NCI-H69 (cell line): ENCODE measurements around the gene PLEKHA7.

ENCODE experiments used
- DNase-seq: peaks from one replicate; lab custom pipeline; 2025; lab: John Stamatoyannopoulos, UW

The PLEKHA7 gene

DNA sequence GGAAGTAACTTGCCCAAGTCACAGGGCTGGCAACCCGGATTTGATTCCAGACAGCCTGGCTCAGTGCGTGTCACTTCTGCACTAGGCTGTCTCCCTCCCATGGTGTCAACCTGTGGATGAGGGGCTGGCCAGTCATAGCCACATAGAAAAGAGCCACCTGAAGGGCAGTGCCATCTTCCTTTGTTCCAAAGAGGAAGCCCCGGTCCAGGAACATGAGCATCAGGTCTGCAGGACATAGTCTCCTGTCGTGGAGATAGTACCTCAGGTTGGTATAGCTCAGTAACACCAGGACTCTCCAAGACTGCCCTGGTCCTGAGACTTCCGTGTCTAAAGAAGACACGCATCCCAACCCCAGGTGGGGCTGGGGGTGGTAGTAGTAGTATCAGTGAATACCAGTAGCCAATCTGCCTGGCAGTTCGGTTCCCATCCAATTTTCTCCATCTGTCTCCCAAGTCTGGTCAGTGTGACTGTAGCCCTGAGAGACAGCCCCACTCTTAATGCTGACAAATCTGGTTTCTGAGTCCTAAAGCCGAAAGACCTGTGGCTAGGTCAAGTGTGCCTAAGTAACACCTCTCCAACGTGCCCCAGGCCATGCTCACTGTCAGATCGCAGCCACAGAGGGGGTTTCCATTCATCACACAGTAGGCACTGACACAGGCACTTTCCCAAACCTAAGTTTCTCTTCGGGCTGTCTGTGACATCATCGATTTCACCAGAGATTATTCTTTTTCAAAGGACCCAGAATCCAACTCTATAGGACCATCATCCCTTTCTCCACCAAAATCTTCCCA is 242.7 kb downstream of the PLEKHA7 start:
- DNase-seq = no peak

DNA sequence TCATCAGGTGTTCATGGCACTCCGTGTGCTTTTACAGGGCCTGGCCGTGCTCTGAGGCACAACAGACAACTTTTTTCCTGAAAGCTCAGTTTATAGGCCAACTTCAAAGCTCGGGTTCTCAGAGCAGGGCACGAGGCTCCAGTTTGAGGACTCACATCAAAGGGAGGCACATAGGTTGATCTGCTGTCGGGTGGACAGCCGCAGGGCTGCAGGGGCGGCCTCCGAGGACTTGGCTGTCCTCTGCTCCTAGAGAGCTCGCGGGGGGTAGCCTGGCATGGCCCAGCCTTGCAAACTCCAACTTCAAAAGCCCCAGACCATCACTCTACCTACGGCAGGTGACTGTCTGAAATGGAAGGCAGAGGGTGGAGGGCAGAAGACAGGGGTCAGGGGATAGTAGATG is 244.2 kb downstream of the PLEKHA7 start:
- DNase-seq = no peak

DNA sequence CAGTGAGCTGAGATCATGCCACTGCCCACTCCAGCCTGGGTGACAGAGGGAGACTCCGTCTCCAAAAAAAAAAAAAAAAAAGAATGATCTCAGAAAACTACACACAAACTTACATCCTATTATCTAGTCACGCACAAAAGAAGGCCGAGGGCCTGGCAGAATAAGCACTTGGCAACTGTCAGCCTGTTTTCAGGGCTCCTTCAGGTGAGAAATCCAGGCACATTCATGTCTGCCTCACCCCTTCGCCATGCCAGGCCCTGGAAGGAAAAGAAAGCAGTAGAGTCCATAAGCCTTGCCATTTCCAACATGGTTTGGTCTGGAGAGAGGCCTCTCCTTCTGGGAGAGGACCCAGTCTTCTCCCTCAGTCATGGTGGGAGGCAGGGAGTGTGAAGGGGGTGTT is 244.8 kb downstream of the PLEKHA7 start:
- no peak for DNase-seq

DNA sequence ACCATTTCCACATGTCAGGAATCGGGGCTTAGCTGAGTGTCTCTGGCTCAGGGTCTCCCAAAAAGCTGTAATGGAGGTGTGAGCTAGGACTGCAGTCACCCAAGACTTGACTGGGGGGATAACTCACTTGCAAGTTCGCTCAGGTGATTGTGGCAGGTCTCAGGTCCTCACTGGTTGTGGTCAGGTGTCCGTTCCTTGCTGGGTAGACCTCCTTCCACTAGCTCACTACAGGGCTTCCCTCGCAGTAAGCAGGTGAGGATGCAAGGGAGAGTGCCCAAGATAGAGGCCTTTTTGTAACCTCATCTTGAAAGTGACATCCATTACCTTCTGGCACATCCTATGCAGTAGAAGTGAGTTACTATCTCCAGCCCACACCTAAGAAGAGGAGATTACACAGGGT is 246.3 kb downstream of the PLEKHA7 start:
- DNase-seq = no peak

DNA sequence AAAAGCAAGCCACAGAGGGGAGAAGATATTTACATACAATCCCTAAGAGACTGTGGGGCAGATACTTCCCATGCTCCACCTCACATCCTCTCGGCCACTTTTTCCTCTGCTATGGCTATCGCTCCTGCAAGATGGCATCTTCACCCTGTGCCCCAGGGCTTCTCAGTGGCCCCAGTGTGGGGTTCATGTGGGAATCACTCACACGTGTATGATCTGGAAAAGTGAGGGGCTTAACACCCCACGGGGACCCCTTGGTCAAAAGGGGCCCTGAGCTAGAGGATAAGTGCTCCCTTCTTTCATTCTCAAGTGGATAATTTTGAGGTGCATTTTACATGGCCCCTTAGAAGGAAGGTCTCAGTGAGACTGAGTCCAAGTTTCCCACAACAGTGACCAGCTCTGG is 247.1 kb downstream of the PLEKHA7 start:
- no peak for DNase-seq

DNA sequence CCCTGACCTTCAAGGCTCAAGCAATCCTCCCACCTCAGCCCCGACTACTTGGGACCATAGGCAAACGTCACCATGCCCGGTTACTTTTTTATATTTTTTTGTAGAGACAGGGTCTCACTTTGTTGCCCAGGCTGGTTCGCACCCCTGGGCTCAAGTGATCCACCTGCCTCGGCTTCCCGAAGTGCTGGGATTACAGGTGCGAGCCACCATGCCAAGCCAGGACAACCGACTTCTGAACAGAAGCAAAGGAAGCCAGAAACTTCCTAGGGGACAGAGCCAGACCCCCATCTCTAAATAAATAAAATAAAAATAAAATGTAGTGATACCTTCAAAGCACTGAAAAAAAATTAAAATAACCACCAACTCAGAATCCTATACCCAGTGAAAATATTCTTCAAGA is 249.3 kb downstream of the PLEKHA7 start:
- no peak for DNase-seq

DNA sequence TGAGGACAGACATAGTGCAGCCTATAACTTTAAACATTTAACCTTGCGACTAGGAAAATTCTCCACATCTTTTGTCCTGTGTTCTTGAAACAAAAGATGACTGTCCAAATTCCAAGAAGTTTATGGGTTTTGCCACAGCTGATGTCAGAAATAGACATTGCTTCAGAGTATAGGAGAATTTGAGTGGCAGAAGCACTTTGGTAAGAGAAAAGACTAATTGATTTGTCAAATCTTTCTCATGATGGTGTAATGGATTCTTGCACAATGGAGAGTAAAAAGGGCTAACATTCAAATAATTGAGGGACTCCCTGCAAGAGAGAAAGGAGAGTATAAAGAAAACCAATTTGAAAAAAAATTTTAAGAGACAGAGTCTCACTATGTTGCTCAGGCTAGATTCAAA is 250.5 kb downstream of the PLEKHA7 start:
- DNase-seq = no peak

DNA sequence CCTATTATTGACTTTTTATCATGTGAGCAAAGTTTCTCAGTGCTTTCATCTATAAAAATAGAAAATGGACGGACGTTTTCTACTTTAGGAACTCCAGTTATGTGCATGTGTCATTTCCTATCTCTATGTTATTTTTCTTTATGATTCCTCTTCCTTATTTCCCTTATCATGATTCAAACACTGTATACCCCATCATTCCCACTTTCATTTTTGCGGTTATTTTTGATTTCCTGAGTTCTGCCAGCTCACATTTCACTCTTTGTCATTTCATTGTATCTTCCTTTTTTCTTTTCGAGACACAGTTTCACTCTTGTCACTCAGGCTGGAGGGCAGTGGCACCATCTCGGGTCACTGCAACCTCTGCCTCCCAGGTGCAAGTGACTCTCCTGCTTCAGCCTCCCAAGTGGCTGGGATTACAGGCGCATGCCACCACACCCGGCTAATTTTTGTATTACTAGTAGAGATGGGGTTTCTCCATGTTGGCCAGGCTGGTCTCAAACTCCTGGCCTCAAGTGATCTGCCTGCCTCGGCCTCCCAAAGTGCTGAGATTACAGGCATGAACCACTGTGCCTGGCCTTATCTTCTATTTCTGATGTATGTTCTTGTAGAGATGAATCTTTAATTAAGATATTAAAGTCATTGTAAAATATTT is 254.2 kb downstream of the PLEKHA7 start:
- DNase-seq = no peak

DNA sequence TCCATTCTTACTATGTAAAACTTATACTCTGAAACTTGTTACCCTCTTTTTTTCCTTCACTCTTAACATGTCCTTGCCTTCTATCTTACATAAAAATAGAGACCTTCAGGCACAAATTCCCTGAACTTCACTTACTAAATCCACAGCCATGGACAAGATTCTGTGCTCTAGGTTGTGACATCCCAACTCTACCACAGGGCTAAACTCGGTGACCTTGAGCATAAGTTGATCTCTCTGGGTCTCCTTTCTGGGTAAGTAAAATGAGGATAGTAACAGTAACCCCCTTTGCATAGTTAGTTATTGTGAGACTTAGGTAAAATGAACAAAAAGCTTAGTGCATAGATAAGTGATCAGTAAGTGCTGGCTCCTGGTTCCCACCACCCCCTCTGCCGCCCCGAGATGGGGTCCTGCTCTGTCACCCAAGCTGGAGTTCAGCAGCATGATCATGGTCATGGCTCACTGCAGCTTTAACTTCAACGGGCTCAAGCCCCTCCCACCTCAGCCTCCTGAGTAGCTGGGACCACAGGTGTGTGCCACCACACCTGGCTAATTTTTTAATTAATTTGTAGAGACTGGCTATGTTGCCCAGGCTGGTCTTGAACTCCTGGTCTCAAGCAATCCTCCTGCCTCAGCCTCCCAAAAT is 255.7 kb downstream of the PLEKHA7 start:
- DNase-seq = no peak

DNA sequence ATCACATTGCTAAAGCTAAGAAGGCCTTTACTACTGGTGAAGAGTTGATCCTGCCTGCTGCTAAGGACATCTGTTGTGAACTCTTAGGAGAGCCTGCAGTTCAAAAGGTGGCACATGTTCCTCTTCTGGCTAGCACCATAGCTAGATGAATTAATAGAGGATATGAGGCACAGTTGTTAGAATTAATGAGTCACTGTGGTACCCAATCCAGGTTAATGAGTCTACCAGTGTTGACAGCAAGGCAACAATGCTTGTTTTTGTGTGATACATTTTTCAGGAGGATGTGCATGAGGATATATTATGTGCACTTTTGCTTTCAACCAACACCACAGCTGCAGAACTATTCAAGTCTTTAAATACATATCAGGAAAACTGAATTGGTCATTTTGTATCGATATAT is 263.8 kb downstream of the PLEKHA7 start:
- DNase-seq = no peak

DNA sequence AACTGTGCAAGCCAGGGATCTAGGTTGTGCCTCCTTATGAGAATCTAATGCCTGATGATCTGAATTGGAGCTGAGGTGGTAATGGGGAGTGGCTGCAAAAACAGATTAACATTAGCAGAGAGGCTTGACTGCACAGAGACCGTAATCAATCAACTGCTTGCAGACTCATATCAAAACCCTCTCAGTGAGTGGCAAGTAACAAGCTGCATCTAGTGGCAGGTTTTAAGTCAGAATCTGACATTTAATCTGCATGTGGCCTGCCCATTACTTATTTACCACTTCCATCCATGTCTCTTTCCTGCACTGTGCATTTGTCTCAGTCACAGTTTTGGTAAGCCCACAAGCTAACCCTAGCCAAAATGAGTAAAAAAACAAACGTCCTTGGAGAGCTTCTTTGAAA is 264.5 kb downstream of the PLEKHA7 start:
- no peak for DNase-seq

DNA sequence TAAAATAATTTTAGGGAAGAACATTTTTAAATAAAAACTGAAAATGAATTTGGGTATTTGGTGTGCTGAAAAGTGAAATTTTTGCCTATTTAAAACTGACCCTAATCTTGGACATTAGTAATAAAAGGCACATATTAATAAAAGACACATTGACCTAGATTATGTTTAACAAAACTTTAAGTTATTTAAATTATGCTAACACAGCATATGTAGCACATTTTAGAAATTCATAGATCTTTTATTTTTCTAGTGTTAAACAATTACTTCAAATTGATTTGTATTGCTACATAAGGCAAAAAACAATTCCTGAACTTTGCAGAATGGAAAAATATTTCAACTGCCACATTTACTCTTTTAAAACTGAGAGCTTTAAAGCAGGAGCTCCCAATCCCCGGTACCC is 265.1 kb downstream of the PLEKHA7 start:
- DNase-seq = no peak

DNA sequence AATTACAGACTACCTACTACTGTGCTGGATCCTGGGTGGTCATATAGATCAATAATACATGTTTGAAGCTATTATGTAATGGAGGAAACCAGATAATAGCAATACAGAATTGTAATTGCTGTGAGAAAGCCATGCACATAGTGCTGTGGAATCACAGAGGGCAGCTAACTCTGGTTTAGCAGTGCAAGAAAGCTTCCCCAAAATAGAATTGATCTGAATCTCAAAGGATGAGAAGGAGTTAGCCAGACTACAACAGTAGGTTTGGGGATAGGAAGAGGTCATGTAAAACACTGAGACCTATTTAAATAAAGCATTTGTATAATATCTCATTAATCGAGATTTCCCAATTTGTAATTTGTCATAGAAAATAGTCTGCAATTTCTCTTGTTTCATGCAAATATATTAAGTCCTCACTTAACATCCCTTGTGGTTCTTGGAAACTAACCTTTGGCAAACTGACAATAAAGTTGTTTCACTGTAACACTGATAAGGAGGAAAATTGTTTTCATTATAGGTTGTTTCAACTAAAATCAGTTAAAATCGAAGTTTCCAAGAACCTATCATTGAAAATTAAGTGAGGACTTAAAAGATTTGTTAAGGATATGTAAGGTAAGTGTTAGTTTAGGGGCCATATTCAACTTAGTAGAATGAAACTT is 268.1 kb downstream of the PLEKHA7 start:
- DNase-seq = no peak

DNA sequence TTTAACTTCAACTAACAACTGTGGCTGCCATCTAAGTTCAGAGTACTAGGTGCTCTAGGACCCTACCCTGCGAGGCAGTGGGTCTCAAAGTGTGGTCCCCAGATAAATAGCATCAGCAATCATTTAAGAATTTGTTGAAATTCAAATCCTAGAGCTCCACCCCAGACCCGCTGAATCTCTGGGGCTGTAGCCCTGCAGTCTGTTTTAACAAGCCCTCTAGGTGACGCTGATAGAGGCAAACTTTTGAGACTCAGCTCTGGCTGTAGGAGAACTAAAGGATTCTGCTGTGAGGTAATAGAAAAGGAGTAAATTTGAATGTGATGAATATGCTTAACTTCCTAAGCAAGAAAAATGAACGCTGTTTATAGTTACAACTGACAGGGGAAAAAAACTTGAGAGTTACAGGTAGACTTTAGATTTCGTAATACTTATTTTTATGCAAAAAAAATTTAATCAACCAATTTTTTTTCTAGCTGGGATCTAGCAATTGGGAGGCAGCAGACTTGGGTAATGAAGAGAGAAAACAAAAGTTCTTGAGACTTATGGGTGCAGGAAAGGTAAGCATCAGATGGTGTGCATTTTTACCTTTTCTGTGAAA is 270.0 kb downstream of the PLEKHA7 start:
- DNase-seq = no peak

DNA sequence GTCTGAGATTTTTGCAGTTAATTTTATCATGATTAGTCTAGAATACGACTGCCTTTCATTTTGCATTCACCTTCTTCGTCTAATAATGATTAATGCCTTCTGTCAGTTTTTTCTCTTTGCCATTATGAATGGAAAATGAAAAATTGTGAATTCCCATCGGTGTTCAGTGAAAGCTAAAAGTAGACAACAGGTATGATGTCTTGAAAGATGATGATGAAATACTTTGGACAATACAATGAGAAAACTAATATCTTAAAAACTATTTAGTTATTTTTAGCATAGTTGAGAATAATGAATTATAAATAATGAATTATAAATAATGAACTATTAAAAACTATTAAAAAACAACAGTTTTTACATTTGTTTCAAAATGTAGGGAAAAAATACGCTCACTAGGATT is 270.7 kb downstream of the PLEKHA7 start:
- DNase-seq = no peak

DNA sequence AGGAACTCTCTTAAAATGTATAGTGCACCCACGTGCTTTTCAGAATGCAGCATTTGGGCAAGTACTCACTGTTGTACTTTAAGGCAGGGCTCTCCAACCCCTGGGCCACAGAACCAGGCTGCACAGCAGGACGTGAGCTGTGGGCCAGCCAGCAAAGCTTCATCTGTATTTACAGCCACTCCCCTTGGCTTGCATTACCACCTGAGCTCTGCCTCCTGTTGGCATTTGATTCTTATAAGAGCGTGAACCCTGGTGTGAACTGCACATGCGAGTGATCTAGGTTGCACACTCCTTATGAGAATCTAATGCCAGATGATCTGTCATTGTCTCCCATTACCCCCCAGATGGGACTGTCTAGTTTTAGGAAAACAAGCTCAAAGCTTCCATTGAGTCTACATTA is 272.7 kb downstream of the PLEKHA7 start:
- peak; percentile 49 for DNase-seq

DNA sequence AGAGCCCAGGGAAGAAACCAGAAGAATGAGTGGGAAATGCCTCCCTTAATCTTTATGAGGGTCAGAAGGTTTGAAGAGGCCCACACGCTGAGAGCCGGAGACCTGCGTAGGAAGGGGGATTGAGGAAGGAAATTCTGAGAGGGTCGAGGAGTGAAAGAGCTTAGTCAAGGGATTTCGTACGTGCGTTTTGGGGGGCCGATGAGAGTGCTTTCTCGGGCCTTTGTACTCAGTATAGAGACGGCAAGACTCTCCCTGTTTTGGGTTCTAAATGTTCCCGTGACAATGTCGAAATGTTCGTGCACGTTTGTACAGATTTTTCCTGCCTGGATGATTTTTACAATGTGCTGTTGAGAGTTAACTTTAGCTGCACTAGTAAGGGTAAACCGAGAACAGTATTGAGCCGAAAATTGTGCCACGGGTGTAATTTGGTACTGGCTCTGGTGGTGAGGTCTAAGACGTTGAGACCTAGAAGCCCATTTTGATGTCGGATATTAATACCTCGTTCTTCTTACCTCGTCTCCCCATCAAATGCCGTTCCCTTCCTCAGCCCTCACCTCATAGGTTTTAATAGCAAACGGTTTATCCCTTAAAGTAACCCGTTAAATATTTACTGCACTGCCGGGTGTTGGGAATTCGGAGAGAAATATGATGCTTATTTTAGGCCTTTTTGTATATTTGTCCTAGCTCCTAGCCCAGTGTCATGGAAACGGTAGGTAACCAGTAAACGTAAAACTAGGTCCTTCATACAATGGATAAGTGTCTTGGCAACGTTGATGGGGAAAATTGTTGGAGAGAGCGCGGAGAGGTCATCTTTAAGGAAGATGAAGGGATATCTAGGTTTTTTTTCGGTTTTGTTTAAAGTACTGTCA is 275.0 kb downstream of the PLEKHA7 start:
- DNase-seq = peak; percentile 54

DNA sequence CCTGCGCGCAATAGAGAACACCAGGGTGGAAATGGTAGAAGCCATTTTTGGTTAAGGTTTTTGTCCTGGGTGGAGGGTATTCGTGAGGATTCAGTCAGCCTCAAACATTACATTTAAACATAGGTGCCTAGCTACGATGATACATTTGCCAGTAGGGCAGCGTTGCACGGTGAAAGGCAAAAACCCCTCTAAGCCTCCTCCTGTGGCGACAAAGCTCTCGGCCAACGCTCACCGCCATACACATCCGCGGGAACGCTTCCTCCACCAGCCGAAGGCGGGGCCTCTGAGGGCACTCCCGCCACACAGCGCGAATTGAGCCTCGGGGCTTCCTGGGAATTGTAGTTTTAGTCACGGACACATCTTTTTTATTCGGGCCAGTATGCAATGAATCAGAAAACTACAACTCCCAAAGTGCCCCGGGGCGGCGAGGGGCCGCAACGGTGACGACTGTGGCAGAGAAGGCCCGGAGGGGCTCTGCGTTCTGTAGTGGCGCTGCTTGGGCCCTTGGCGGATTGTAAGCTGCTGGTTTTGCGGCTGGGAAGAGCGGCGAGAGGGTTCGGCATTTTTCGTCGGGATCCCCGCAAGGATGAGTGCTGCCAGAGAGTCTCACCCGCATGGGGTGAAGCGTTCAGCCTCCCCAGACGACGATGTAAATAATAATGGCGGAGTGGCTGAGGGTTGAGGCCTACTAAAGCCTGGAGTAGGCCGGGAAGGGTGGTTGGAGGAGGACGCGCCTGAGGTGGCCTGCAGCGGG is 275.8 kb downstream of the PLEKHA7 start, which contains the start of gene C11orf58:
Gene C11orf58, plus strand, starts transcription at position 455 of the 754 bp plus-strand sequence. Its CDS starts 132 bp downstream, at position 587.
- peak; percentile 99 for DNase-seq

DNA sequence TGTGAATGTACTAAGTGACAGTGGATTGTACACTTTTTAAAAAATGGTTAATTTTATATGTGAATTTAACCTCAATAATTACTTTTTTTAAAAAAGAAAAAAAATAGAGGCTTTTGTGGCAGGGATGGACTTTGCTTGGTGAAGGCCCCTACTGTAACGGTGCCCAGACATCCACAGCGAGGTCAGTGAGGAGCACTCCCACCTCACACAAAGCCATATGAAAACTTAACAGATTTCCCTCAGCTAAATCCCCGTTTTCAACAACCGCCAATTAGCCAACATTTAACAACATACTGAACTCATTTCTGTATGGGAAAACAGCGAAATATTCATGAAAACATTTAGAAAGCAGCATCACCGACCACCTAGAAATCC is 276.4 kb downstream of the PLEKHA7 start:
- DNase-seq = peak; percentile 72
